GM12878 (cell line): ENCODE data around the gene PALD1. TPM values are rescaled to one million over a fixed set of nuclear protein-coding genes. Genes with fewer than 3 reads are reported as not detected.

ENCODE experiments used
- ATF7 ChIP-seq: fragments of 450-650 bp; IDR thresholded peaks from 2 replicates; pipeline ENCODE4 v1.6.1; 2016; ENCODE audit warnings: low read depth, mild to moderate bottlenecking
- BACH1 ChIP-seq: fragments of 450-650 bp; IDR thresholded peaks from 2 replicates; pipeline ENCODE4 v1.6.1; 2017; ENCODE audit warnings: mild to moderate bottlenecking, borderline replicate concordance
- BHLHE40 ChIP-seq, 2 experiments: fragments of 450-650 bp in 1 of 2; IDR thresholded peaks; 2 replicates each; pipeline ENCODE4 v1.6.1; 2011 to 2017; ENCODE audit warnings: low read depth in 2 of 2, borderline replicate concordance in 1 of 2, improper control_type of control experiment in 1 of 2, low read length in 1 of 2, mild to moderate bottlenecking in 1 of 2
- BMI1 ChIP-seq: fragments of 450-650 bp; IDR thresholded peaks from 2 replicates; pipeline ENCODE4 v1.6.1; 2016; ENCODE audit warnings: mild to moderate bottlenecking, moderate library complexity, borderline replicate concordance
- CREM ChIP-seq: IDR thresholded peaks from 2 replicates; pipeline ENCODE4 v1.6.1; 2014; ENCODE audit warnings: antibody characterized with exemption, low read depth
- GATAD2B ChIP-seq: fragments of 450-650 bp; conservative IDR thresholded peaks from 2 replicates; pipeline ENCODE4 v1.6.1; 2017; ENCODE audit warnings: low read depth, mild to moderate bottlenecking, moderate library complexity
- HDGF ChIP-seq: fragments of 450-650 bp; IDR thresholded peaks from 2 replicates; pipeline ENCODE4 v1.6.1; 2016; ENCODE audit warnings: antibody characterized with exemption
- HSF1 ChIP-seq: fragments of 150-350 bp; IDR thresholded peaks from 2 replicates; pipeline ENCODE4 v1.6.1; 2014; ENCODE audit warnings: mild to moderate bottlenecking, low read depth, low read length
- IKZF1 ChIP-seq: fragments of 450-650 bp; conservative IDR thresholded peaks from 2 replicates; pipeline ENCODE4 v1.6.1; 2017; ENCODE audit warnings: antibody characterized with exemption, mild to moderate bottlenecking
- IRF4 ChIP-seq: IDR thresholded peaks from 2 replicates; pipeline ENCODE4 v1.6.1; 2011; ENCODE audit warnings: low read depth, low read length
- IRF5 ChIP-seq: fragments of 450-650 bp; IDR thresholded peaks from 2 replicates; pipeline ENCODE4 v1.6.1; 2017; ENCODE audit warnings: borderline replicate concordance
- MEF2A ChIP-seq: IDR thresholded peaks from 2 replicates; pipeline ENCODE4 v1.6.1; 2011; ENCODE audit warnings: low read depth, mild to moderate bottlenecking, low read length, moderate library complexity; ENCODE audit not compliant: insufficient read depth
- MTA2 ChIP-seq: fragments of 450-650 bp; IDR thresholded peaks from 2 replicates; pipeline ENCODE4 v1.6.1; 2016; ENCODE audit warnings: low read depth, mild to moderate bottlenecking, moderate library complexity
- NFYB ChIP-seq: IDR thresholded peaks from 2 replicates; pipeline ENCODE4 v1.6.1; 2011; ENCODE audit warnings: low read depth, mild to moderate bottlenecking, low read length, improper control_type of control experiment, moderate library complexity; ENCODE audit not compliant: insufficient read depth
- NR2F1 ChIP-seq: fragments of 450-650 bp; conservative IDR thresholded peaks from 2 replicates; pipeline ENCODE4 v1.6.1; 2017; ENCODE audit warnings: mild to moderate bottlenecking
- PAX5 ChIP-seq: IDR thresholded peaks from 2 replicates; pipeline ENCODE4 v1.6.1; 2011; ENCODE audit warnings: low read depth, low read length, borderline replicate concordance
- POLR2AphosphoS5 ChIP-seq: IDR thresholded peaks from 2 replicates; pipeline ENCODE4 v1.6.1; 2011; ENCODE audit warnings: mild to moderate bottlenecking, low read length, inconsistent platforms
- PRDM15 ChIP-seq: fragments of 450-650 bp; formaldehyde crosslinking; IDR thresholded peaks from 2 replicates; pipeline ENCODE4 v1.4.0; 2020; ENCODE audit warnings: mild to moderate bottlenecking, moderate library complexity
- RUNX3 ChIP-seq: IDR thresholded peaks from 2 replicates; pipeline ENCODE4 v1.6.1; 2012; ENCODE audit warnings: low read length, inconsistent platforms
- SUPT20H ChIP-seq: IDR thresholded peaks from 2 replicates; pipeline ENCODE4 v1.6.1; 2011; ENCODE audit warnings: low read depth, mild to moderate bottlenecking, low read length, moderate library complexity, borderline replicate concordance; ENCODE audit not compliant: control insufficient read depth
- SUZ12 ChIP-seq: fragments of 200-600 bp; sonication (generic); IDR thresholded peaks from one replicate; pipeline ENCODE4 v1.6.1; 2018; ENCODE audit warnings: antibody characterized with exemption, mild to moderate bottlenecking; ENCODE audit not compliant: unreplicated experiment
- TCF3 ChIP-seq: IDR thresholded peaks from 2 replicates; pipeline ENCODE4 v1.6.1; 2012; ENCODE audit warnings: low read depth, mild to moderate bottlenecking, low read length, borderline replicate concordance; ENCODE audit not compliant: insufficient read depth
- TCF7 ChIP-seq: IDR thresholded peaks from 2 replicates; pipeline ENCODE4 v1.6.1; 2014; ENCODE audit warnings: antibody characterized with exemption, borderline replicate concordance
- WRNIP1 ChIP-seq: IDR thresholded peaks from 2 replicates; pipeline ENCODE4 v1.6.1; 2011; ENCODE audit warnings: low read depth, low read length, improper control_type of control experiment, borderline replicate concordance
- polyA plus RNA-seq, 11 experiments: library from polyadenylated mRNA; depleted of rRNA in 4 of 11; unstranded in 6 of 11; stranded (reverse) in 5 of 11; fragments of >200 nt; fragmentation: Nextera tagmentation in 4 of 11; fragmentation: Illumina TruSeq in 1 of 11; extraction: Ambion mirVana in 4 of 11; extraction: Trizol in 1 of 11; gene quantifications; 1 replicate in 1 of 11; 2 replicates in 10 of 11; pipeline versions ENCODE4 v1.2.1 to v1.2.3, GENCODE V29; 2011 to 2016; ENCODE audit warnings: inconsistent platforms in 2 of 11, missing spikeins in 2 of 11, low read depth in 1 of 11
- total RNA-seq, 4 experiments: library from RNA; depleted of rRNA in 3 of 4; stranded (reverse); fragments of >200 nt in 3 of 4; fragmentation: Illumina TruSeq in 1 of 4; extraction: Trizol in 1 of 4; gene quantifications; 2 replicates each; pipeline versions ENCODE4 v1.2.1 to v1.2.3, GENCODE V29; 2013 to 2021

PALD1 gene
- total and polyA plus RNA-seq, 10 of the 15 experiments (the other 5 are each of a cell fraction or from before 2014, with no cell fraction given) = 0.43 to 20.9 (median 9.0) TPM

- TF ChIP-seq HSF1 = no peak
- TF ChIP-seq TCF7 = no peak
- no peak; the same call in 1 of the 2 replicates for TF ChIP-seq BMI1
- TF ChIP-seq TCF3 = no peak
- peak; percentile 33 for TF ChIP-seq NR2F1
- TF ChIP-seq RUNX3 = peak; percentile 50
- no peak for TF ChIP-seq PRDM15 (CRISPR knock-in tag)
- TF ChIP-seq MEF2A = 0 out of 2 replicates have a peak, but pooled peaks have one; percentile 45
- TF ChIP-seq IKZF1 = peak; percentile 80
- TF ChIP-seq SUPT20H = no peak
- TF ChIP-seq SUZ12 = no peak
- TF ChIP-seq IRF5 = no peak
- TF ChIP-seq NFYB = no peak
- peak; percentile 75; the same call in 1 of the 2 replicates for TF ChIP-seq MTA2
- TF ChIP-seq WRNIP1 = no peak
- no peak for TF ChIP-seq POLR2AphosphoS5
- 0 out of 2 replicates have a peak, but pooled peaks have one; percentile 45 for TF ChIP-seq GATAD2B
- peak; percentile 70; the same call in 1 of the 2 replicates for TF ChIP-seq CREM
- peak; percentile 86 for TF ChIP-seq ATF7
- no peak for TF ChIP-seq HDGF
- 0 out of 2 replicates have a peak, but pooled peaks have one; percentile 25 for TF ChIP-seq IRF4
- TF ChIP-seq PAX5 = 0 out of 2 replicates have a peak, but pooled peaks have one; percentile 16
- TF ChIP-seq BACH1 = no peak; the same call in 1 of the 2 replicates
- peak in 1 of 2 experiments; percentile 42; a peak in 1 of 4 replicates for TF ChIP-seq BHLHE40 (IDR thresholded peaks at IDR 0.05; ENCODE audit: borderline replicate concordance in 1 of 2, low read depth in 2 of 2, low read length in 1 of 2)
Observed at GRCh38 chr10:70587045-70587658, 108.6 kb downstream of the PALD1 start (continued).
